Activated naive CD4-positive, alpha-beta T cell treated with Interleukin-2 at 50 U/mL for 16 hours (primary cell): ENCODE data around the gene OR10A3.
"Not testable (repeated sequence)": the region's sequence is repeated elsewhere in the genome, so short reads cannot be mapped to it uniquely, and the experiment has no call there.

Experiments
- DNase-seq: peaks from one replicate; pipeline ENCODE4 v3.0.0-alpha.2; 2020

The OR10A3 gene, protein sequence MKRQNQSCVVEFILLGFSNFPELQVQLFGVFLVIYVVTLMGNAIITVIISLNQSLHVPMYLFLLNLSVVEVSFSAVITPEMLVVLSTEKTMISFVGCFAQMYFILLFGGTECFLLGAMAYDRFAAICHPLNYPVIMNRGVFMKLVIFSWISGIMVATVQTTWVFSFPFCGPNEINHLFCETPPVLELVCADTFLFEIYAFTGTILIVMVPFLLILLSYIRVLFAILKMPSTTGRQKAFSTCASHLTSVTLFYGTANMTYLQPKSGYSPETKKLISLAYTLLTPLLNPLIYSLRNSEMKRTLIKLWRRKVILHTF

DNA sequence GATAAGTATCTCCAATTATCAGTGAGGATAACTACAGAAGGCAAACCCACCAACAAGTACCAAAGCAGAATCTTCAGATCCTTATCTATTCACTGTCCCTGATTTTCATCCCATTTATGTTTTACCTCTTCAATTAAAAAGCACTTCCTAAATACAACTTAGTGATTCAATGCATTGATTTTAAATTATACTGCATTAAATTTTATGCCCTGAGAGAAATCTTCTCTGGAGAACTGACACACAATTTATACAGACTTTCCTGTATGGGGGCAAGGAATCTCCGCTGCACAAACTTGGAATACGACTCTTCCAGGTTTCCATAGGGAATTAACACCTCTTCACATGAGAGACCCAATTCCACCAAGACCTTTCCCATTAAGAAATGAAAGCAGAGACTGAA, at the start of gene OR10A3:
TSS of gene OR10A3 (minus strand) at position 101 of the 400 bp plus-strand sequence. CDS start 2,188 bp downstream, outside the sequence.
- DNase-seq: no peak

- DNase-seq: not testable (repeated sequence)
Observed at GRCh38 chr11:7987560-7987883, 46.0 kb upstream of the OR10A3 start.

- DNase-seq: peak; percentile 89
Observed at GRCh38 chr11:7986768-7987559, 45.5 kb upstream of the OR10A3 start, which contains the start of gene EIF3F. Gene EIF3F, plus strand, starts transcription at chr11:7987337. Its CDS starts 16 bp downstream, at chr11:7987353.

GRCh38 chr11:7983832-7984590, 42.5 kb upstream of the OR10A3 start:
- DNase-seq: no peak

DNA sequence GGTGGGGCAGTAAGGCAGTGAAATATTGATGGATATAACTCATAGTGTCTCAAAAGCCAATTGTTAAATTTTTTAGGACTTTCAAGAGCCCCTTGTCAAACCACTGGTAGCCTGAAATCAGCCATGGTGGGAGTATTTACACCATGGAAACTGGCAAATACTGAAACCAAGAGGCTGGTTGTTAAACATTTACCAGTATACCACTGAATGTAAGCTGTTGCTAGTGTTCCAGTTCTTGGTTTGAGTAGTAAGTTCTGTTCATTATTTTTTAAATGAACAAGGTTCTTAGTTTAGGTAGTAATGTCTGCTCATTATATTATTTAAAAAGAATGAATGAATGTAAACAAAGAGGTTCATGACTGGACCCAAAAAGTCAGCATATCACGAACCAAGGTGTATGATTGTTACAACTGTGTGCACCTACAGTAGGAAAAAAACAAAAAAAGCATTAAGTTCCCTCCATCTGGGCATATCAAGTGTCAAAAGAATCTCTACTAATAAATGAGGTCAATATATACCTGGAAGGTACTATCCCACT, 41.1 kb upstream of the OR10A3 start:
- DNase-seq: no peak

- DNase-seq: no peak
Observed at GRCh38 chr11:7981619-7982157, 40.2 kb upstream of the OR10A3 start.

GRCh38 chr11:7977232-7977917, 35.9 kb upstream of the OR10A3 start:
- no peak for DNase-seq

DNA sequence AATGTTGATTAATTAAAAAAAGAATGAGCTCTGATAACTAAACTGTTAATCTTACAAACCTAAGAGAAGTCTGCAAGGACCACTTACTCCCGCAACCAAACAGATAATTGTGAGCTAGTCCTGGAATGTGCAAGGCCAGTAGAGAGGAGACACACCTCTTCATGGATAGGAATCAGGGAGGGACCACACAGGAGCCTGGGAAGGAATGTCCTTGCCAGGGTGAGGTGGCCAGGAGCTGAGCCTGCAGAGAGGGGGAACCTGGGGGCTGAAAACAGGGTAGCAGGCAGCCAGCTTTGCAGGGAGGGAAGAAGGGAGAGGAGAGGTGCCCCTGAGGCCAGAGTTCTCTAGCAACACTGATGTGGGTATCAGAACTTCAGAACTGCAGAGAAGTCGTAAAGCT, 33.2 kb upstream of the OR10A3 start:
- no peak for DNase-seq

GRCh38 chr11:7973011-7973410, 31.5 kb upstream of the OR10A3 start:
- DNase-seq: no peak

GRCh38 chr11:7971846-7972245, 30.3 kb upstream of the OR10A3 start:
- no peak for DNase-seq

- no peak for DNase-seq
Observed at GRCh38 chr11:7969756-7970646, 28.5 kb upstream of the OR10A3 start.

GRCh38 chr11:7968686-7969085, 27.2 kb upstream of the OR10A3 start:
- no peak for DNase-seq

DNA sequence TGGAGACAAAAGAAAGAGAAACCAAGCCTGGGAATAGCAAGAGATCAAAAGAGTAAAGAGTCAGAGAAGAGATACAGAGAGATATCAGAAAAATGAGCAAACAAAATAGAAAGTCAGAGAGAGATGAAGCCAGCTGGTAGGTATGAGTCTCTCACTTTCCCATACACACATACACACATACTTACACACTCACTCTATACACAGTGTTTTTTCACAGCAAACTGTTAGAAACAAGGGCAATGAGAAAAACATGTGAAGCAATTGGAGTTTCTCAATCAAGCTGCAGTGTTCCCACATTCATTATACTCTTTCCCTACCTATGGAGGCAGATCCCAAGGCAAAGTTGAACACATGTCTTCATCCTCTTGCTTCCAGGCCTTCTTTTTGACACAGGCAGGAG, 26.3 kb upstream of the OR10A3 start:
- no peak for DNase-seq

GRCh38 chr11:7967097-7967496, 25.6 kb upstream of the OR10A3 start:
- no peak for DNase-seq

DNA sequence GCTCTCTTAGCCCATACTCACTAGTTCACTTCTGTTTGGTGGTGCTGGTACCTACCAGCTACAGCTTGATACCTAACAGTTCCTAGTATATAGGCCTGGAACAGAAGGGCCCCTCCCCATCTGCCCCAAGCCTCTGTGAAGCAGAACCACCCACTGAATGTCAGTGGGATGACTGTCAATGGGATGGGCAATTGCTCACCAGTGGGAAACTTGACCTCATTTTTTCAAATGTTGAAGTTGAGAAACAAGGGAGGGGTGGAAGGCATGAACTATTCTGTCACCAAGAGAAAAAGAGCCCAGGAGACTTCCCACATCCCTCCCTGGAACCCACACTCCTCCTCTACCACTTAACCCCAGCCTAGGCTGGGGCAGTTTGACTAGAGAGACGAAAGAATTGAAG, 23.9 kb upstream of the OR10A3 start, which contains the start of gene NLRP10:
TSS of gene NLRP10 (minus strand) at position 62 of the 400 bp plus-strand sequence. CDS start 1,952 bp downstream, outside the sequence.
- no peak for DNase-seq

DNA sequence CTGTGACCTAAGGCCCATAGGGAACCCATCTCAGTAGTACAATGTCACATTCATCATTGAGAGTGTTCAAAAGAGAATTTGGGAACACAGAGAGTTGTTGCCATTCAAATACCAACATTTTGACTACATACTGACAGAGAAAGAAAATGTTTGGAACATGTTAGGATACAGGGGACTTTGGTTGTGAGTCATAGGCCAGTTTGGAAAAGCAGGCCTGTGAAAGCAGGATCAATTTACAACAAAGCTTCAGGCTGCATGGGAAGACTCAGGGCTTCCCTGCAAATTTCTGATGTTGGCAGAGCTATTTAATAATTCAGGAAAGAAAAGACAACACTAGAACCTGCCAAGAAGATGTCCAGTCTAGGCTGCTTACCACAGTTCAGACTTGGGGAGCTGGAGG, 23.4 kb upstream of the OR10A3 start:
- no peak for DNase-seq

- no peak for DNase-seq
Observed at GRCh38 chr11:7964261-7964660, 22.8 kb upstream of the OR10A3 start.

DNA sequence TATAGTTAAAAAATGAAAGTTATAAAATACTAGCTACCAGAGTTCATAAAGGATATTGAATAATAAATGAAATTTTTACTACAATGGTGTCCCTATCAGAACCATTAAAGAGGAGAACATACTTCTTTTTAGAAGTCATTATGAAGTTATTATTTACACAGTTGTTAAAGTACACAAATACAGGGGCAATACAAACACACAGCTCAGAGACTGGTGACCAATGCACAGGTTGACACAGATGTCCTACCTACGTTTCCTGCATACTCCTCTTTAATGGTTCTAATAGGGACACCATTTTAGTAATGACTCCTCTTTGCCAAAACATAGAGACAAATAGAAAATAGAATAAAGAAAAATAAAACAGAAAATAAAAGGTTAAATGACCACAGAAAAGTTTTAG, 13.7 kb upstream of the OR10A3 start:
- DNase-seq: no peak

DNA sequence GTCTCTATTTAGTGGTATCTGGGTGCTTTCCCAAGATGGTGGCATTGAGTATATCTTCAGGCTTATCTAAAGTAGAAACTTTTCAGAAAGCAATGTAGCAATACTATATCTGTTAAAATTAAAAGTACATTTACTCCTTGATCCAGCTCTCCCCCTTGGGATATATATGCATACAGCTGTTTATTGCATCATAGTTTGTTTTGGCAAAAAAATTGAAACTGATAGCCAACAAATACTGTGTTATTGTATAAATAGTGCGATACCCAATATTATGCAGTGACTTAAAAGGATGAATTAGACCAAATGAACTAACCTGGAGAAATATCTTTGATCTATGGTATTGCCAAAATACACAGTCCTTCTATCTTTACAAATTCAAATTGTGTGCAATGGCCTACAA, 8.4 kb upstream of the OR10A3 start:
- no peak for DNase-seq

GRCh38 chr11:7944123-7944522, 2.6 kb upstream of the OR10A3 start:
- no peak for DNase-seq

DNA sequence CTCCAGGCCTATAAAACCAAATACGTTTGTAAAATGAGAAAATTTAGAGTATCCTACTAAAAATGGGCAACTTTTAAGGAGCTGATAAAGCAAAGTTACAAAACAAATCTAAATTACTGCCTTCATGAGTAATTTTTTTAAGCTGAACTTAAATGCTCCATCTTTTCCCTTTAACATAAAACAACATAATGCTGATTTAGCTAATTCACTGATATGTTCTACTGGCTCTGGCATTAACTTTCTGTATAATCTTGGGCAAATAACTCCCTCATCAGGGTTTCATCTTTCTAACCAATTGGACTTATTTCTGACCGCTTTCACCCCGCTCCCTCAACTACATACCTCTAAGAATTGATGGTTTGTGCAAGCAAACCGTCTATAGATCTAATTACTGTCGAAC, 362 bp downstream of the OR10A3 start:
- no peak for DNase-seq
